HG03521 (cell line): ENCODE results near the gene PCDHGA10.
"Not testable (repeated sequence)": the region's sequence is repeated elsewhere in the genome, so short reads cannot be mapped to it uniquely, and the experiment has no call there.

Experiments used
- ATAC-seq: cut with Tn5 transposase; IDR thresholded peaks from one replicate; pipeline ENCODE4 v1.9.1; 2021; ENCODE audit warnings: mild to moderate bottlenecking, moderate library complexity; ENCODE audit not compliant: unreplicated experiment

The PCDHGA10 gene

DNA sequence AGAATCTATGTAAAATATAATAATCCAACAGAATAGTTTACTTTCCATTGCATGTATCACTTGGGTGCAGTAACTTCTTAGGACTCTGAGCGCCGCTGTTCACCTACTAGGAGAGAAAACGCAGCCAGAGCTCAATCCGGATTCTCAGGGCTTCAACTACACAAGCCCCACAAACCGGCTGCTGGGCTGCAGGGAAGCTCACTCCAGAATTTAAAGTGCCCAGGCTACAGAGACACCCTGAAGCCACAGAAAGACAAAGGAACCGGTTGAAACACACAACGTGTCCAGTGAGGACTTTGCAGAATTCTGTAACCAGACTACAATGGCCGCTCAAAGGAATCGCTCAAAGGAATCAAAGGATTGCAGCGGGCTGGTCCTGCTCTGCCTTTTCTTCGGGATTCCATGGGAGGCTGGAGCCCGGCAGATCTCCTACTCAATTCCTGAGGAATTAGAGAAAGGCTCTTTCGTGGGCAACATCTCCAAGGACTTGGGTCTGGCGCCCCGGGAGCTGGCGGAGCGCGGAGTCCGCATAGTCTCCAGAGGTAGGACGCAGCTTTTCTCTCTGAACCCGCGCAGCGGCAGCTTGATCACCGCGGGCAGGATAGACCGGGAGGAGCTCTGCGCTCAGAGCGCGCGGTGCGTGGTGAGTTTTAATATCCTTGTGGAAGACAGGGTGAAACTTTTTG, at the start of gene PCDHGA10:
Gene PCDHGA10 (plus strand): TSS at position 134 of the 686 bp plus-strand sequence. CDS start 189 bp downstream, at position 323.
- peak; percentile 83 for ATAC-seq

DNA sequence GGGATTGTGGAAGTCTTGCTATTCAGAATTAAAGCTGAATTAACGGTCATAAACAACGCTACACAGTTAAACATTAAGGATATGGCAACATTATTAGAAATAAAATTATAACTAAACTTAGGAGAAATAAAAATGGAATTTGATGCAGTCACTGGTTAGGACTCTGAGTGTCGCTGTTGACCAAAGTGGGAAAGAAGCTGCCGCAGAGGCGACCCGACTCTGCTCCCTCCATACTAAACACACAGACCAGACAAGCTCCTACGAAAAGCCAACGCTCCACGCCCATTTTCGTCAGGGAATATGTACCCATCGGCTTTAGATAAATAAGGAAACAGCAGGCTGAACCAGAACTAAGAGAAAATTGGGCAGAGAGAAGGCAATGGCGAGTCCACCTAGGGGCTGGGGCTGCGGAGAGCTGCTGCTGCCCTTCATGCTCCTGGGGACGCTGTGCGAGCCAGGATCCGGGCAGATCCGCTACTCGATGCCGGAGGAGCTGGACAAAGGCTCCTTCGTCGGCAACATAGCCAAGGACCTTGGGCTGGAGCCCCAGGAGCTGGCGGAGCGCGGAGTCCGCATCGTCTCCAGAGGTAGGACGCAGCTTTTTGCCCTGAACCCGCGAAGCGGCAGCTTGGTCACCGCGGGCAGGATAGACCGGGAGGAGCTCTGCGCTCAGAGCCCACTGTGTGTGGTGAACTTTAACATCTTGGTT, 48.7 kb upstream of the PCDHGA10 start, which contains the start of gene PCDHGA5:
Gene PCDHGA5 (plus strand): TSS at position 211 of the 709 bp plus-strand sequence. CDS start 169 bp downstream, at position 380.
- no peak for ATAC-seq

- ATAC-seq: no peak
Observed at GRCh38 chr5:141366016-141366896, 46.5 kb upstream of the PCDHGA10 start.

GRCh38 chr5:141369994-141370848, 42.6 kb upstream of the PCDHGA10 start, which contains the start of gene PCDHGB3:
PCDHGB3 (plus strand) TSS chr5:141370242; CDS start chr5:141370395, 153 bp downstream.
- ATAC-seq: peak; percentile 67

DNA sequence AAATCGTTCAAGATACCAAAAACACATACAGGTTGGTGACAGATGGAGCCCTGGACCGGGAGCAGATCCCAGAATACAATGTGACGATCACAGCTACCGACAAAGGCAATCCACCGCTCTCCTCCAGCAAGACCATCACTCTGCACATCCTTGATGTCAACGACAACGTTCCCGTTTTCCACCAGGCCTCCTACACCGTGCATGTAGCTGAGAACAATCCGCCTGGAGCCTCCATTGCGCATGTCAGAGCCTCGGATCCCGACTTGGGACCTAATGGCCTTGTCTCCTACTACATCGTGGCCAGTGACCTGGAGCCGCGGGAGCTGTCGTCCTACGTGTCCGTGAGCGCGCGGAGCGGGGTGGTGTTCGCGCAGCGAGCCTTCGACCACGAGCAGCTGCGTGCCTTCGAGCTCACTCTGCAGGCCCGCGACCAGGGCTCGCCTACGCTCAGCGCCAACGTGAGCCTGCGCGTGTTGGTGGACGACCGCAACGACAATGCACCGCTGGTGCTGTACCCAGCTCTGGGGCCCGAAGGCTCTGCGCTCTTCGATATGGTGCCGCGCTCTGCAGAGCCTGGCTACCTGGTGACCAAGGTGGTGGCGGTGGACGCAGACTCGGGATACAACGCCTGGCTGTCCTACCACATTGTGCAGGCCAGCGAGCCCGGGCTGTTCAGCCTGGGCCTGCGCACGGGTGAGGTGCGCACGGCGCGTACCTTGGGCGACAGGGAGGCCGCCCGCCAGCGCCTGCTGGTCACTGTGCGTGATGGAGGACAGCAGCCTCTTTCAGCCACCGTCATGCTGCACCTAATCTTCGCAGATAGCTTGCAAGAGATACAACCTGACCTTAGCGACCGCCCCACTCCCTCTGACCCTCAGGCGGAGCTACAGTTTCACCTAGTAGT, 41.0 kb upstream of the PCDHGA10 start:
- ATAC-seq: no peak

DNA sequence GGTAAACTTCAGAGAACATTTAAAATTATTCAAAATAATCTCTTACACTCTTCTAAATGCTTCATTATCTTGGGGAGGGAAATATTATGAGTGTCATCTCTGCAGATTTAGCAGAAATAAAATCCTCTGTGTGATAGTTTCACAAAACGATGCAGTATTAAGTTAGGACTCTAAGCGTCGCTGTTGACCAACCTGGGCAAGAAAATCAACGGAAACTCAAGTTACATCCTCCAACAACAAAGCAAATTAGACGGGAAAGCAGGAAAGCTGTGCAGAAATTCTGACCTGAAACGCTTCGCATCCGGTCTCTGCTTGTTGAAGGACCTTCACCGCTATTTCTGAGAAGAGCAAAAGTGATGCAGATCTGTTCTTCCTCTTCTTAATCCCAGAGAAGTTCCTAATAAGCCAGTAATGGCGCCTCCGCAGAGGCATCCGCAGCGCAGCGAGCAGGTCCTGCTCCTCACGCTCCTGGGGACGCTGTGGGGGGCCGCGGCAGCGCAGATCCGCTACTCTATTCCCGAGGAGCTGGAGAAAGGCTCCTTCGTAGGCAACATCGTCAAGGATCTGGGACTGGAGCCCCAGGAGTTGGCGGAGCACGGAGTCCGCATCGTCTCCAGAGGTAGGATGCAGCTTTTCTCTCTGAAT, 39.0 kb upstream of the PCDHGA10 start, which contains the start of gene PCDHGA6:
Gene PCDHGA6 (plus strand): TSS at position 219 of the 645 bp plus-strand sequence. CDS start 193 bp downstream, at position 412.
- ATAC-seq: no peak

DNA sequence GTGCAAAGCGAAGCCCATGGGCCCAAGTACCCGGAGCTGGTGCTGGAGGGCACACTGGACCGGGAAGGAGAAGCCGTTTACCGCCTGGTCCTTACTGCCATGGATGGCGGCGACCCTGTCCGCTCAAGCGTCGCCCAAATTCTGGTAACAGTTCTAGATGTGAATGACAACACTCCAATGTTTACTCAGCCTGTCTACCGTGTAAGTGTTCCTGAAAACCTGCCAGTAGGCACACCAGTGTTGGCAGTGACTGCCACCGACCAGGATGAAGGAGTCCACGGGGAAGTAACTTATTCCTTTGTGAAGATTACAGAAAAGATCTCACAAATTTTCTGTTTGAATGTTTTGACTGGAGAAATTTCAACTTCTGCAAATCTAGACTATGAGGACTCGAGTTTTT, 38.2 kb upstream of the PCDHGA10 start:
- no peak for ATAC-seq

DNA sequence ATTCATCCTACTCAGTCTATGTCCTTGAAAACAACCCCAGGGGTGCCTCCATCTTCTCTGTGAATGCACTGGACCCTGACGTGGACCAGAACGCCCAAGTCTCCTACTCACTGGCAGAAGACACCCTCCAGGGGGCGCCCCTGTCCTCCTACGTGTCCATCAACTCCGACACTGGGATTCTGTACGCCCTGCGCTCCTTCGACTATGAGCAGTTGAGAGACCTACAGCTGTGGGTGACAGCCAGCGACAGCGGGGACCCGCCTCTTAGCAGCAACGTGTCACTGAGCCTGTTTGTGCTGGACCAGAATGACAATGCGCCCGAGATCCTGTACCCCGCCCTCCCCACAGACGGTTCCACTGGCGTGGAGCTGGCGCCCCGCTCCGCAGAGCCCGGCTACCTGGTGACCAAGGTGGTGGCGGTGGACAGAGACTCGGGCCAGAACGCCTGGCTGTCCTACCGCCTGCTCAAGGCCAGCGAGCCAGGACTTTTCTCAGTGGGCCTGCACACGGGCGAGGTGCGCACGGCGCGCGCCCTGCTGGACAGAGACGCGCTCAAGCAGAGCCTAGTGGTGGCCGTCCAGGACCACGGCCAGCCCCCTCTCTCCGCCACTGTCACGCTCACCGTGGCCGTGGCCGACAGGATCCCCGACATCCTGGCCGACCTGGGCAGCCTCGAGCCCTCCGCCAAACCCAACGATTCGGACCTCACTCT, 37.2 kb upstream of the PCDHGA10 start:
- not testable (repeated sequence) for ATAC-seq

- no peak for ATAC-seq
Observed at GRCh38 chr5:141382469-141383294, 30.1 kb upstream of the PCDHGA10 start, which contains the start of gene PCDHGA7. PCDHGA7 (plus strand) TSS chr5:141382742; CDS start chr5:141382900, 158 bp downstream.

DNA sequence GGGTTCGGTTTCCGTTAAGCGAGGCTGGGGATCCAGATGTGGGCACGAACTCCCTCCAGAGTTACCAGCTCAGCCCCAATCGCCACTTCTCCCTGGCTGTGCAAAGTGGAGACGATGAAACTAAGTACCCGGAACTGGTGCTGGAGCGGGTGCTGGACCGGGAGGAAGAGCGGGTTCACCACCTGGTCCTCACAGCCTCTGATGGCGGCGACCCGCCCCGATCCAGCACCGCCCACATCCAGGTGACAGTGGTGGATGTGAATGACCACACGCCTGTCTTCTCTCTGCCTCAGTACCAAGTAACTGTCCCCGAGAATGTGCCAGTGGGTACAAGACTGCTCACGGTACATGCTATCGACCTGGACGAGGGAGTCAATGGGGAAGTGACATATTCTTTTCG, 29.4 kb upstream of the PCDHGA10 start:
- ATAC-seq: no peak

DNA sequence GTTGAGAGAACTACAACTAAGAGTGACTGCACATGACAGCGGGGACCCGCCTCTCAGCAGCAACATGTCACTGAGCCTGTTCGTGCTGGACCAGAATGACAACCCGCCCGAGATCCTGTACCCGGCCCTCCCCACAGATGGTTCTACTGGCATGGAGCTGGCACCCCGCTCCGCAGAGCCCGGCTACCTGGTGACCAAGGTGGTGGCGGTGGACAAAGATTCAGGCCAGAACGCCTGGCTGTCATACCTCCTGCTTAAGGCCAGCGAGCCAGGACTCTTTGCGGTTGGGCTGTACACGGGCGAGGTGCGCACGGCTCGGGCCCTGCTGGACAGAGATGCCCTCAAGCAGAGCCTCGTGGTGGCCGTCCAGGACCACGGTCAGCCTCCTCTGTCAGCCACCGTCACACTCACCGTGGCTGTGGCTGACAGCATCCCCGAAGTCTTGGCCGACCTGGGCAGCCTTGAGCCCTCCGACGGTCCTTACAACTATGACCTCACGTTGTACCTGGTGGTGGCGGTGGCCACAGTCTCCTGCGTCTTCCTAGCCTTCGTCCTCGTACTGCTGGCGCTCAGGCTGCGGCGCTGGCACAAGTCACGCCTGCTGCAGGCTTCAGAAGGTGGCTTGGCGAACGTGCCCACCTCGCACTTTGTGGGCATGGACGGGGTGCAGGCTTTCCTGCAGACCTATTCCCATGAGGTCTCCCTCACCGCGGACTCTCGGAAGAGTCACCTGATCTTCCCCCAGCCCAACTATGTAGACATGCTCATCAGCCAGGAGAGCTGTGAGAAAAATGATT, 28.1 kb upstream of the PCDHGA10 start:
- no peak for ATAC-seq

DNA sequence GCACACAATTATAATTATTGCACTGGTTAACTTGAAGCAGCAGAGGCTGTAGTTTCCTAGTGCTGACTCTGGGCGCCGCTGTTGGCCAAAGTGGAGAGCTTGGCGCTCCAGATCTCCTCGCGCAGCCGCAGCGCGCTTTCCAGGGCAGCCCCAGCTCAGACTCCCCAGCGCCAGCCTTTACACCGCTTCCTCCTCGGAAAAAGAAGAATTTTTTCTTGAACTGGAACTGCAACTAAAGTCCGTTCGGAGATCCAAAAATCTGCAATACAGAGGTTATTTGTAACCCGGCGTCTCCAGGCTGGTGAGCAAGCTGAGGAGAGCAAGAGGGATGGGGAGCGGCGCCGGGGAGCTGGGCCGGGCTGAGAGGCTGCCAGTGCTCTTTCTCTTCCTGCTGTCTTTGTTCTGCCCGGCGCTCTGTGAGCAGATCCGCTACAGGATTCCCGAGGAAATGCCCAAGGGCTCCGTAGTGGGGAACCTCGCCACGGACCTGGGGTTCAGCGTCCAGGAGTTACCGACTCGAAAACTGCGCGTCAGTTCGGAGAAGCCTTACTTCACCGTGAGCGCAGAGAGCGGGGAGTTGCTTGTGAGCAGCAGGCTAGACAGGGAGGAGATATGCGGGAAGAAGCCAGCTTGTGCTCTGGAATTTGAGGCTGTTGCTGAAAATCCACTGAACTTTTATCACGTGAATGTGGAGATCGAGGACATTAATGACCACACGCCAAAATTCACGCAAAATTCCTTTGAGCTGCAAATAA, 25.1 kb upstream of the PCDHGA10 start, which contains the start of gene PCDHGB4:
Gene PCDHGB4 (plus strand): TSS at position 142 of the 755 bp plus-strand sequence. CDS start 187 bp downstream, at position 329.
- peak; percentile 67 for ATAC-seq

DNA sequence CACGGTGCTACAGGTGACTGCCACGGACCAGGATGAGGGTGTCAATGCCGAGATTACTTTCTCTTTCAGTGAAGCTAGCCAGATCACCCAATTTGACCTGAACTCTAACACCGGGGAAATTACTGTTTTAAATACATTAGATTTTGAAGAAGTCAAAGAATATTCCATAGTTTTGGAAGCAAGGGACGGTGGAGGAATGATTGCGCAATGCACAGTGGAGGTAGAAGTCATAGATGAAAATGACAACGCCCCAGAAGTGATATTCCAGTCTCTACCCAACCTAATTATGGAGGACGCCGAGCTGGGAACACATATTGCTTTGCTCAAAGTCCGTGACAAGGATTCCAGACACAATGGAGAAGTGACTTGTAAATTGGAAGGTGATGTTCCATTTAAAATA, 24.1 kb upstream of the PCDHGA10 start:
- no peak for ATAC-seq

DNA sequence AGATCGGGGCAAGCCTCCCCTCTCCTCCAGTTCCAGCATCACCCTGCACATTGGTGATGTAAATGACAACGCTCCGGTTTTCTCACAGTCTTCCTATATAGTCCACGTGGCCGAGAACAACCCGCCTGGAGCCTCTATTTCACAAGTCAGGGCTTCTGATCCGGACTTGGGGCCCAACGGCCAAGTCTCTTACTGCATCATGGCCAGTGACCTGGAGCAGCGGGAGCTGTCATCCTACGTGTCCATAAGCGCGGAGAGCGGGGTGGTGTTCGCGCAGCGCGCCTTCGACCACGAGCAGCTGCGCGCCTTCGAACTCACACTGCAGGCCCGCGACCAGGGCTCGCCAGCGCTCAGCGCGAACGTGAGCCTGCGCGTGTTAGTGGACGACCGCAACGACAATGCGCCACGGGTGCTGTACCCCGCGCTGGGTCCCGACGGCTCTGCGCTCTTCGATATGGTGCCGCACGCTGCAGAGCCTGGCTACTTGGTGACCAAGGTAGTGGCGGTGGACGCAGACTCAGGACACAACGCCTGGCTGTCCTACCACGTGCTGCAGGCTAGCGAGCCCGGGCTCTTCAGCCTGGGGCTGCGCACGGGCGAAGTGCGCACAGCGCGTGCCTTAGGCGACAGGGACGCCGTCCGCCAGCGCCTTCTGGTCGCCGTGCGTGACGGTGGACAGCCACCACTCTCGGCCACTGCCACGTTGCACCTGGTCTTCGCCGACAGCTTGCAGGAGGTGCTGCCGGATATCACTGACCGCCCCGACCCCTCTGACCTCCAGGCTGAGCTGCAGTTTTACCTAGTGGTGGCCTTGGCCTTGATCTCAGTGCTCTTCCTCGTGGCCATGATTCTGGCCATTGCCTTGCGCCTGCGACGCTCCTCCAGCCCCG, 23.4 kb upstream of the PCDHGA10 start:
- ATAC-seq: no peak
